ENCODE data around the gene EEF1AKMT1.

GRCh38 chr13:20749377-20749776, 24.4 kb downstream of the EEF1AKMT1 start:
- TF ChIP-seq CTCF (IDR thresholded peaks at IDR 0.05), result no peak
- TF ChIP-seq POLR2A (IDR thresholded peaks at IDR 0.05), result no peak

Data from suprapubic skin (tissue), 3 donors.